AML-193 (cell line): Measurements from ENCODE around the gene DCAF16.

Experiments used
- DNase-seq, 2 experiments: peaks; one replicate each; lab custom pipeline; 2025; lab: John Stamatoyannopoulos, UW

DCAF16 gene

DNA sequence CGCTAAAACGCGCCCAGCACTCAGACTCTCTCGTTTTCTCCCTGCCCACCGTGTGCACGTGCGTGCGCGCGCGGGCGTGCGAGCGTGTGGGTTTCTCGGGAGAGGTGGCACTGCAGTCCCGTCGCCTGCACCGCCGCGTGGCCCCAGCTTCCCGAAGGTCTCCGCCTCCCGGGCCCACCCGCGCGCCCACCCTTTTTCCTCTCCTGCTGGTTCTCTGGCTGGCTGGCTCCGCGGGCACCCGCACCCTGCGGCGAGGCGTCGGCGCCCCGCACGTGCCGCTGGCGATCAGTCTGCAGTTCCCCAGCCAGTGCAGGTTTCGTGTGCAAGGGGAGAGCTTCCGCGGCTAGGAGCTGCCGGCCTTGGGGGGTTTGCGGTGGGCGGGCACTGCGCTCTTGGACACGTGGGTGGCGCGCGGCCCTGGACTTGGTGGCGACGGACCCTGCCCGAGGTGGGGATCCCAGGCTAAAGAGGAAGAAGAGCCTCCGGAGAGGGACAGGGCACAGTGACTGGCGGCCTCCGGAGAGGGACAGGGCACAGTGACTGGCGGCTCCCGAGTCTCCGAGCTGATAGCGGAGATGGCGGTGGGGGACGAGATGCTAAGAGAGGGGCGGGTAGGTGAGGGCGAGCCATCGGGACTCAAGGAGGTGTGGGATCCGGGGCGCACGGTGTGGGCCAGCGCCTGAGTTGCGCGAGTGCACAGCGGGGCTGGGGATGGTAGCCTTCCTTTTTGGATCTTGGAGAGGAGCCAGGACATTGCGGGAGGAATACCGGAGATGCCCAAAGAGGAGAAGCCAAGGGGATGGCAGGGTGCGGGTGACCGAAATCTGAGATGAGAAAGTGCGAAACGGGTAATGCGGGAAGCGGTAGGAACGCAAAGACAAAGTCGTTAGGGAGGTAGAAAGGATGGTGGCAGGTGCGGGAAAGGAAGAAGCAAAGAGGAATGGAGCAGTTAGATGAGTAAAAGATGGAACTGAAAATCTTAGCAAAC lies 29.0 kb downstream of the DCAF16 start, which contains the start of gene FAM184B:
FAM184B (minus strand) TSS at position 322 of the 988 bp plus-strand sequence. CDS start 322 bp downstream, outside the sequence.
- DNase-seq, result no peak

DNA sequence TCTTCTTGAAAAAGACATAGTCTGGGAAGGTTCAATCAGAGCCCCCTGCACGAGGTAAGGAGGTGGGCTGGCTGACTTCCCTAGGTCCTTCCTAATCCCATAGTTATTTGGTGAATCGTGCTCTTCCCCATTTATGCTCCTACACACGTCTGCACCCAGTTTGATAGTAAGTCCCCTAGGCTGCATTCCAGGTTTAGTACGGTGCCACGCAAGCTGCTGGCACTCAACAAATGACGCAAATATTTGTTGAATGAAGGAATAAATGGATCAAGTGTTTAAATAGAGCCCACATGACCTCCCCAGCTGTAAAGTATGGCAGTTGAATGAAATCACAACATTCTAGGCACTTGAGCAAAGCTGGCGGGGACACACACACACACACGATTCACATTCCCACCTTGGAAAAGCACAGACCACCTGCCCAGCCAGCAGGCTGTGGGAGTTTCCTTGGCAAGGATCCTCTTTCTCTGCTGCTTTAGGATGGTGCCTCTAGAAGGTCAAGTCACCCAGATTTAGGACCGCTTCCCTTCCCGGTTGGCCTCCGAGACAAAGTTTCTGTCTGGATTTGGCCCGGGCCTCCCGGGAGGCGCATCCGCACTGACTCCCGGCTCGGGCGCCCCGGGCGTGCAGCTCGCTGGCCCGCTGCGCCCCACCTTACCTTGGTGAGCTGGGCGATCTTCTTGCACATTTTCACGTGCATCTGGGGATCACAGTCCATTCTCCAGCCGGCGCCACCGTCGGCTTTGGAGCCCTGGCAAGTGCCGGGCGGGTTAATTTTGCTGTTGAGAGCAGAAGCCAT lies 29.9 kb downstream of the DCAF16 start:
- DNase-seq, result no peak

DNA sequence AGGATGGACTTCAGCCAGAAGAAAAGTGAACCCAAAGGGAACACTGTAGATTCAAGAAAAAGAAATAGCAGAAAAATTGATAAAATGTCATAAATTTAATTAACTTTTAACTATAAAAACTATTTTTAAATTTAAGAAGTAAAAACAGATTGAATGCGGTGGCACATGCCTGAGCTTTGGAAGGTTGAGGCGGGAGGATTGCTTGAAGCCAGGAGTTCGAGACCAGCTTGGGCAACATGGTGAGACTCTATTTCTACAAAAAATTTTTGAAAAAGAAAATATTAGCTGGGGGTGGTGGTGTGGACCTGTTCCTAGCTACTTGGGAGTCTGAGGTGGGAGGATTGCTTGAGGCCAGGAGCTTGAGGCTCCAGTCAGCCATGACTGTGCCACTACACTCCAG lies 32.1 kb downstream of the DCAF16 start:
- DNase-seq, result no peak

DNA sequence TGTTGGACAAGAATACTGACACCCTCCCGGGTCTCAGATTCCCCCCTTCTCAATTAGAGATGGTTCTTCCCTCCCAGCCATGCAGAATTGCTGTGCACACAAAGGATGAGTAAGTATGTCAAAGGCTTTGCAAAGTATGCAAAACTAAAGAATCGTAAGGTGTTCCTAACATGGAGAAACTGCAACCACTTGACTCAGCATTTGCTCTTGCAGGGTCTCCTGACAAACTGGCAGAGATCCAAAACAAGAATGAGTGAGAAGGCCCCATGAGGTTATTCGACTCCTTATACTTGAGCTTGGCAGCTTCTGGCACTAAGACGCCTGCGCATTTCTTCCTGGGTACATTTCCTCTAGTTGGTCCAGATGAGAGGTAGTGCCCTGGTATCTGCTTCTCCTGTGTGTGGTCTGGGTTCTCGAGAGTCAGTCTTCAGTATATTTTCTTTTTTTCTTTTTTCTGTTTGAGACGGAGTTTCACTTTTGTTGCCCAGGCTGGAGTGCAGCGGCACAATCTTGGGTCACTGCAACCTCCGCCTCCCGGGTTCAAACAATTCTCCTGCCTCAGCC lies 37.3 kb downstream of the DCAF16 start:
- DNase-seq, result no peak

DNA sequence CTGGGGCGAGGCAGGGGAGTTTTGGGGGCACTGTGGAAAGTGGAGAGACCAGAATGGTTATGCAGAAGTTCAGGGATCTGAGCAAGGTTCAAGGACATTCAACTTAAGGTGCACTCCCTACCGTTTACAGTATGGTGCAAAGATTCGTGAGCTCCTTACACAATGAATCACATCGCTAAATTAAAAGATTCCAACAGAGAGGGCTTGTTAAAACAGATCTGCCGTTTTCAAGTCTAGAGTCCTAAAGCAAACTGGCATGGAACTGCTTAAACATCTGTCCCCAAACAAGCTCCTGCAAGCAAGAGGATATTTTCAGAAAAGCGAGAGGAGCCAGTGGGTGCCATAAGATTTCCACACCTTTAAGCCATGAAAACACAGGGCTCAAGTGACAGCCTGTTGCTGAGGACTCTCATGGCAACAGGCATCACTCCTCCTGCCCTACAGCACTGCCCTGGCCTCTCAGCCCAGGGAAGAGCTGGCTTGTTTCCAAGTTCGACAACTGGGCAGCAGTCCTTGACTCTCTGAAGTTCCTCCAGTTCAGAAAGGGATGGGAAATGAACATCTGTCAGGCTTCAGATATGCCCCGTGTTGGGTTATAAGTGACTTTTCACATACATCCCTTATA lies 39.2 kb downstream of the DCAF16 start:
- no peak for DNase-seq

DNA sequence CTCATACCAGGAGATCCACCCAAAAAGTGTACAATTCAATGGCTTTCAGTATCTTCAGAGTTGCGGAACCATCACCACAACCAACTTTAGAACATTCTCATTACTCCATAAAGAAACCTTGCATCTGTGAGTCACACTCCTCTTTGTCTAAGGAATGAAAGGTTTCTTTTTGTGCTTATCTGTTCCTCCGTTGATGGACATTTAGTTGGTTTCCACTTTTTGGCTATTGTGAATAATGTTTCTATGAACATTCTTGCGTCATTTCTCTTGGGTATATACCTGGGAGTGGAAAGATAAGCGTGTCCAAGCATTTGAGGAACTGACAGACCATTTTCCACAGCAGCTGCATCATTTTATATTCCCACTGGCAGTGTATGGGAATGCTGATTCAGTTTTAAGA lies 39.7 kb downstream of the DCAF16 start:
- no peak for DNase-seq

DNA sequence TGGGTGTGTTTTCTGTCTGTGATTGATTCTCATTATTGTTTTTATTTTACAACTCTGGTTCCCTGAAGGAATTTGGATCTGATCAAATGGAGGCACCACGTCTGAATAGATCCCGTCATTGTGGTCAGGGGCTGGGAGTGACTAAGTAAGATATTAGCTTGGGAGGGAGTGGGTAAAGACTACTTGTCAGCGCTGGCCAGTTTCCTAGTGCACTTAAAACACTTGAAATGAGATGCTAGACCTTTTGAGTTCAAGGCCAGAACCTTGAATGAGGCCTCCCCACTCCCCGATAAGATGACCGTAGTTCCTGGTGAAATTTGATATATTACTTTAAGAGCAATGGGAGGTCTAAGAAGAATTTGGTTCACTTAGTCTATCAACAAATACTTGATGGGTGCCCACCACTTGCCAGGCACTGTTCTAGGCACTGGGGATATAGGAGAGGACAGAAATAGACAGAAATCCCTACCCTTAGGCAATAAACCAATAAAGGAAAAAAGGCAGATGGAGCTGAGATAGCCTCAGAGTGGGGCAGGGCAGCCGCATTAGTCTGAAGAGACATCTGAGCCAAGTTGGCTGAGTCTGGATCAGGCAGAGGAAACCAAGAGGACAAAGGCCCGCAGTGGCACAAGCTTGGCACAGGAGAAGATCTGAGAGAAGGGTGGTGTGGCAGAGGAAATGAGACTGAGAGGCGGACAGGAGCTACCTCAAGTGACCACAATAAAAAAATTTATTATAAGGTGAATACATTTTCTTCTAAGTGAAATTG lies 41.0 kb downstream of the DCAF16 start:
- DNase-seq, result no peak

DNA sequence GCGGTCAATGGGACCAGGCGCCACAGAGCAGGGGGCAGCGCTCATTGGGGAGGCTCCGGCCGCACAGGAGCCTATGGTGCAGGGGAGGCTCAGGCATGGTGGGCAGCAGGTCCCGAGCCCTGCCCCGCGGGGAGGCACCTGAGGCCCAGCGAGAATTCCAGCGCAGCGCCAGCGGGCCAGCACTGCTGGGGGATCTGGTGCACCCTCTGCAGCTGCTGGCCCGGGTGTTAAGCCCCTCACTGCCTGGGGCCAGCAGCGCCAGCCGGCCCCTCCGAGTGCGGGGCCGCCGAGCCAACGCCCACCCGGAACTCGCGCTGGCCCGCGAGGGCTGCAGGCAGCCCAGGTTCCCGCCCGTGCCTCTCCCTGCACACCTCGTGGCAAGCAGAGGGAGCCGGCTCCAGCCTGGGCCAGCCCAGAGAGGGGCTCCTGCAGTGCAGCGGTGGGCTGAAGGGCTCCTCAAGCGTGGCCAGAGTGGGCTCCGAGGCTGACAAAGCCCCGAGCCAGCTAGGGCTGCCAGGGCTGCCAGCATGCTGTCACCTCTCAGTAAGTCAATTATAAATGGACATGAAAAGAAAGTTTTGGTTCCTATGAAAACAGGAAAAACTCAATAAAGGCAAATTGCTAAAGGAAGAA lies 43.6 kb downstream of the DCAF16 start:
- DNase-seq, result no peak

DNA sequence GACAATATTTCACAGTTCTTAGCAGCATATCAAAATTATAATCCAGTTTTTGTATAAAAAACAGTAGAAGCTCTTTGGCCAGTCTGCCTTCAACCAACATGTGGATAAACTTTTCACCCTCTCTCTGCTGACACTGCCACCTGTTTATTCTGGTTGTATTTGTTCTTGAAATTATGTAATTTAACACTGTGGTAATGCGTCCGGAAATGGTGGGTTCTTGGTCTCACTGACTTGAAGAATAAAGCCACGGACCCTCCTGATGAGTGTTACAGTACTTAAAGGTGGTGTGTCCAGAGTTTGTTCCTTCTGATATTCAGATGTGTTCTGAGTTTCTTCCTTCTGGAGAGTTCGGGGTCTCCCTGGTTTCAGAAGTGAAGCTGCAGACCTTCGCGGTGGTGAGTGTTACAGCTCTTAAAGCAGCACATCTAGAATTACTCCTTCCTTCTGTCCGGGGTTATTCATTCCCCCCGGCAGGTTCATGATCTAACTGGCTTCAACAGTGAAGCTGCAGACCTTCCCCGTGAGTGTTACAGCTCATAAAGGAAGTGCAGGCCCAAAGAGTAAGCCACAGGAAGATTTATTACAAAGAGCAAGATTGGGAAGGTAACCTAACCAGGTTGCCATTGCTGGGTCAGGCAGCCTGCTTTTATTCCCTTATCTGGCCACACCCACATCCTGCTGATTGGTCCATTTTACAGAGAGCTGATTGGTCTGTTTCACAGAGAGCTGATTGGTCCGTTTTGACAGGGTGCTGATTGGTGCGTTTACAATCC lies 44.9 kb downstream of the DCAF16 start:
- no peak for DNase-seq

DNA sequence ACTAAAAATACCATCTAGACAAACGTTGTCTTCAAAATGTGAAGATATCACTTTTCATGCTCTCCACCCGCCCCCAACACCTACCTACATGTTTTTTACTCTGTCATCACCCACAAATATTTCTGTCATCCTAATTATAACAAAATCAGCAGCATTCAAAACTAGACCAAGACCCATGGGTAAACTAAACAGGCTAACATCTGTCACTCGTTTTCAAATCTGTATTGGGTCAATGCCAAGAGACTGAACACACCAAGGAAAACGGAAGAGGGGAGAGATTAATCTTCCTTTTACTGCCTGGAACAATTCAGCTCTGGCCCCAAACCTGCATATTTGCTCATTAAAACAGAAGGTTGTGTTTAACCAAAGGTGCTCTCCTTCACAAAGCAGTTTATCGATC lies 46.6 kb downstream of the DCAF16 start:
- DNase-seq, result no peak

DNA sequence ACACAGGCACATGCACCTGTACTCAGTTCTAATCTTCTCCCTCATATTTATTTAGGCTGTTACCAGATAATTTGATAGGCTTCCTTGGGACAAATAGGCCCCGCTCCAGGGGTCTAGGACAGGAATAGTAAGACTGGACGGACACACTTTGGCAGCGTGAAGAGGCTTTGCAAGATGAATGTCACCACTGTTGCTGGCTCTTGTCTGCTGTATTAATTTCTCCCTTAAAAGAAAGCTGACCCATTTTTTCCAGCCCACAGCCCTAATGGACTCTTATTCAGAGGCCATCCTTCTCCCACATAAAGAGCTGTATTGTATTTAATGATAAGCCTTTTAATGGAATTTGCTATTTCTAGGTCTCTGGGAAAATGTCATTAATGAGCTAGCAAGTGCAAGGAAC lies 47.1 kb downstream of the DCAF16 start:
- no peak for DNase-seq

DNA sequence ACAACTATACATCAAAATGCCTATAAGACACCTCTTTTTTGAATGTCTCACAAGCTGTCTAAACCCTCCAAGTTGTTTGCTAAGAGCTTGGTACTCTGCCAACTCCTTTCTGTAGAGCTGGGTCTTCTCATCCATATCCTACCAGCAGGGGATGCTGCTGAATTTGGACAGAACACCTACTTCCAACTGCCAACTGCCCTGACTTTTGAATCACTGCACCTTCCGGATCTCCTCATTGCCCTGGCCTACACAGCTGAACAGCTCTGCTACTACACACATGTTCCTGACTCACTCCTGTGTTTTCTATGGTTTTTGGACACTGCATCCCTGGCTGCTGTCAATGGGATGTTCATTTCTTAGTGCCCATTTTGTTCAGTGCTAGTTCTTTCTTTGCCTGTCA lies 47.8 kb downstream of the DCAF16 start:
- peak in 1 of 2 experiments; percentile 5 for DNase-seq

DNA sequence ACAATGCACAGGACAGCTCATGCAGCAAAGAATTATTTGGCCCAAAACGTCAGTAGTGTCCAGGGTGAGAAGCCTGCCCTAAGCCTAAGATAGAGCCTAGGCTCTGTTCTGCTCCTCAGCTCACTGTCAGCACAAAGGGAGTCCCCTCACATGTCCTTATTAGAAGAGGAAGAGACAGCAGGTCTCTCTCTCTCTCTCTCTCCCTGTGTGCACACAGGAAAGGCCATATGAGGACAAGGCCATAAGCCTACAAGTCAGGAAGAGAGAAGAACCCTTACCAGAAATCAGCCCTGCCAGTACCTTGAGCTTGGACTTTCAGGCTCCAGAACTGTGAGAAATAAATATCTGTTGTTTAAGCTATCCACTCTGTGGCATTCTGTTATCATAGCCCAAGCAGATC lies 49.5 kb downstream of the DCAF16 start:
- no peak for DNase-seq

DNA sequence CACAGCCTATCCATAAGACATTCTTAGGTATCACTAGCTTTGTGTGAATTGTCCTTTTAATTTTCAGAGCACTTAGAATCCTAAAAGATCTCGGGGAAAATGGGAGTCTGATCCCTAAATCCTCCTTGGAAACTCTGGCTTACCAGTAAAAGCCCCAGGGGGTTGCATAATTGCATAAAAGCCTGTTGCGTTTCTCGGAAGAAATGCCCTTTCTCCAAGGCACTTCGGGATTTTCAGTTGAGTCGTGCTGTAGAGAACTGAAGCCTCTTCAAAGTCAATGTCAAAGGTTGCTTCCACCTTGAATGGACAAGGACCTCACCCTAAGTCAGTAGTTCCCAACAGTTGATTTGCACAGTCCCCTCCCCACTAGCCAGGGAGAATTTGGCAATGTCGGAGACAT lies 49.9 kb downstream of the DCAF16 start:
- DNase-seq, result no peak

DNA sequence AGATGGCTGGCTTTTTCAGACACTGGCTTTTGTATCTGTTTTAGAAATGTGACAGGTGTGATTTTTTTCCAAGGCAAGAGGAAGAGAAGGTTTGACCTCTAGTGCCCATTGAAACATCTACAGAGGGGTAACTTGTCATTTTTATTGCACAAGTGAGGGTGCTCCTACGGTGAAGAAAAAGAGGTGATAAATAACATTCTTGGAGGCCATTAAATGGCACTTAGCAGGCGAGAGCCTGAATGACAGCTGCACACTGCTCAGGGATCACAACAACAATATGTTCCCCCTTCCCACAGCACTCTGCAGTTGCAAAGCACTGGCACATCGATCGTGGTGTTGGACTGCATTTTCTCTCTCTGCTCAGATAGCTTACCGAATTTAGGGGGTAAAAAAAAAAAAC lies 52.1 kb downstream of the DCAF16 start:
- DNase-seq, result no peak

DNA sequence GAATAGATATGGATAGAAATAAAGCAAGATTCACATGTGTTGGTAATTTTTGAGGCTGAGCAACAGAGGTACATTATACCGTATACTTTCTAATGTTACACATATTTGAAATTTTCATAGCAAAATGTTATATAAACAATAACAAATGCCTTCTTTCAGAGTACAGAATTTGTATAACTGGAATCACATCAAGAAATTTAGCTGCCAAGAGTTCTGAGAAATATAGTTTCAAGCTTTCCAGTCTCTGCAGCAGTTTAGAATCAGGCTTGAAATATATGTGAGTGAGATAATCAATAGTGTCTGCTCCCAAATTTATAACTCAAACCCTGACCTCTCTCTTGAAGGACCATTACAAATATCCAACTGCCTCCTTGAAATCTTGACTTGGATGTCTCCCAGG lies 52.9 kb downstream of the DCAF16 start:
- DNase-seq, result no peak

DNA sequence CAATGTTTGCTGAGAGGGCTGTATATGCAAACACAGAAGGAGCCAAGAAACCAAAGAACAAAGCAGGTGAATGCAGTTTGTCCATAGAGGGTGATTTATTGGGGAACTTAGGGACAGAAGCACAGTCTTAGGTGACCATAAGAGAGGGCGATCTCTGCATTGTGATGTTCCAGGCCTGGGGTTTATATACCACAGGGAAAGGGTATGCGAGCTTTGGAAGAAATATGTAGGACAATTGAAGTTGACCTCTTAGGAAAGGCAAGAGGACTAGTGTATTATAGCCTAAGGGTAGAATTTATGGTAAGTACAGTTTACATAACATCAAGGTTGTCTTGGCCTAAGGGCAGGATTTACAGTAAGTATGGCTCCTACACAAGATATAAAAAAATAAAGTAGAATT lies 56.9 kb downstream of the DCAF16 start:
- DNase-seq, result no peak
